Pancreas (tissue), 10 donors: ENCODE data around the gene NEK11. TPM values are rescaled to one million over a fixed set of nuclear protein-coding genes. Genes with fewer than 3 reads are reported as not detected.

Experiments
- ATAC-seq, 4 donors: fragments of 200-7000 bp; cut with Tn5 transposase; one replicate each; pipeline versions ENCODE4 v1.8.0 to v1.9.1; 2020; ENCODE audit warnings: mild to moderate bottlenecking in 4 of 4, moderate library complexity in 4 of 4
- DNase-seq, 6 donors: peaks; one replicate each; pipeline ENCODE4 v3.0.0-alpha.2; 2020
- FAIRE-seq: peaks from 2 replicates; lab custom pipeline; 2012; peaks lifted over from hg19 to GRCh38; lab: Jason Lieb, UNC
- H3K27ac ChIP-seq, 4 donors: fragments of 200-600 bp; sonication (generic); 1 replicate in 3 of 4; 2 replicates in 1 of 4; pipeline versions ENCODE4 v1.5.0 to v1.8.0; 2020
- H3K27me3 ChIP-seq, 4 donors: fragments of 200-600 bp; one replicate each; pipeline ENCODE4 v1.8.0; 2021
- H3K36me3 ChIP-seq, 3 donors: fragments of 200-600 bp; sonication (generic) in 1 of 3; one replicate each; pipeline versions ENCODE4 v1.5.0 to v1.8.0; 2020 to 2021
- H3K4me1 ChIP-seq, 3 donors: fragments of 200-600 bp; one replicate each; pipeline ENCODE4 v1.8.0; 2021
- H3K4me3 ChIP-seq, 4 donors: fragments of 200-600 bp; sonication (generic) in 2 of 4; one replicate each; pipeline versions ENCODE4 v1.5.0 to v1.8.0; 2020 to 2021
- H3K9me3 ChIP-seq, 4 donors: fragments of 200-600 bp; one replicate each; pipeline ENCODE4 v1.8.0; 2021
- WGBS, 2 donors: extraction: QIAGEN DNeasy Blood & Tissue Kit; methylation state at CpG; one replicate each; pipeline ENCODE4 v1.1.7; 2013; 5-methylcytosine and 5-hydroxymethylcytosine counted together
- intact Hi-C, 3 donors: fragments of 100-400 bp; cut with DNase I; formaldehyde crosslinking; loops; one replicate each; pipeline versions ENCODE4 v1.11.1 to v1.14.2; 2022
- polyA plus RNA-seq, 2 donors: library from polyadenylated mRNA; stranded (reverse); fragments of 200-250 nt; gene quantifications; one replicate each; pipeline ENCODE4 v1.2.3, GENCODE V29; 2013
- total RNA-seq, 6 donors: library from RNA; stranded (reverse); fragmentation: NEBNext Ultra II Directional in 4 of 6; extraction: Animal tissue kit (Norgen Biotek cat#: 25700) in 4 of 6; gene quantifications; one replicate each; pipeline versions ENCODE4 v1.2.1 to v1.2.4, GENCODE V29; 2021 to 2023
- TF ChIP-seq, protein P1 (sequence below), 4 donors: fragments of 200-600 bp; sonication (generic) in 3 of 4; IDR thresholded peaks; one replicate each; pipeline versions ENCODE4 v1.5.0 to v1.8.0; 2021; ENCODE audit warnings: antibody characterized with exemption in 4 of 4
- donor health status: healthy with polysubstance abuse.
- donor health status: DM: no; HTN: no; CAD: no; lungs with moderate emphysema.
- donor health status: DM: no; HTN: no; CAD: no.
- donor health status: control.
- donor health status: control.
- donor health status: Bipolar disorder and iron deficiency.
- donor health status: DM: yes; HTN: yes; CAD: no.
- donor health status: DM: no; HTN: no; CAD: no.
- donor health status: DM: no; HTN: no; CAD: no.
- donor health status: DM: yes; HTN: yes; CAD: no.

The NEK11 gene
- total and polyA plus RNA-seq, 8 donors = 2.1 to 7.2 (median 3.3) TPM

DNA sequence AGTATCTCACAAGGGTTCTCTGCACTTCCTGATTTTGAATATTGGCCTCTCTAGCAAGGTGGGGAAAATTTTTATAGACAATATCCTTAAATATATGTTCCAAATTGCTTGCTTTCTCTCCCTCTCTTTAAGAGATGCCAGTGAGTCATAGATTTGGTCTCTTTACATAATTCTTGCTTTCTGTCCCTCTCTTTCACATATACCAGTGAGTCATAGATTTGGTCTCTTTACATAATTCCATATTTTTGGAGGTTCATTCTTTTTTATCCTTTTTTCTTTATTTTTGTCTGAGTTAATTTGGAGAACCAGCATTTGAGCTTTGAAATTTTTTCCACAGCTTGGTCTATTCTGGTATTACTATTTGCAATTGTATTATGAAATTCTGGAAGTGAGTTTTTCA is 277.2 kb downstream of the NEK11 start:
- Histone ChIP-seq H3K27ac (no peak overlapping the region), H3K36me3 (no peaks in the 10 kb centered on the region), H3K9me3 (no peaks in the 10 kb centered on the region), H3K27me3 (no peaks in the 10 kb centered on the region), H3K4me3 (no peak overlapping the region), H3K4me1 (no peaks in the 10 kb centered on the region)
- DNase-seq (no peak), FAIRE-seq (no peak), ATAC-seq (no peak)
- intact Hi-C loops = no loop called here
- TF ChIP-seq, protein P1, sequence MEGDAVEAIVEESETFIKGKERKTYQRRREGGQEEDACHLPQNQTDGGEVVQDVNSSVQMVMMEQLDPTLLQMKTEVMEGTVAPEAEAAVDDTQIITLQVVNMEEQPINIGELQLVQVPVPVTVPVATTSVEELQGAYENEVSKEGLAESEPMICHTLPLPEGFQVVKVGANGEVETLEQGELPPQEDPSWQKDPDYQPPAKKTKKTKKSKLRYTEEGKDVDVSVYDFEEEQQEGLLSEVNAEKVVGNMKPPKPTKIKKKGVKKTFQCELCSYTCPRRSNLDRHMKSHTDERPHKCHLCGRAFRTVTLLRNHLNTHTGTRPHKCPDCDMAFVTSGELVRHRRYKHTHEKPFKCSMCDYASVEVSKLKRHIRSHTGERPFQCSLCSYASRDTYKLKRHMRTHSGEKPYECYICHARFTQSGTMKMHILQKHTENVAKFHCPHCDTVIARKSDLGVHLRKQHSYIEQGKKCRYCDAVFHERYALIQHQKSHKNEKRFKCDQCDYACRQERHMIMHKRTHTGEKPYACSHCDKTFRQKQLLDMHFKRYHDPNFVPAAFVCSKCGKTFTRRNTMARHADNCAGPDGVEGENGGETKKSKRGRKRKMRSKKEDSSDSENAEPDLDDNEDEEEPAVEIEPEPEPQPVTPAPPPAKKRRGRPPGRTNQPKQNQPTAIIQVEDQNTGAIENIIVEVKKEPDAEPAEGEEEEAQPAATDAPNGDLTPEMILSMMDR (IDR thresholded peaks at IDR 0.05) = no peak

DNA sequence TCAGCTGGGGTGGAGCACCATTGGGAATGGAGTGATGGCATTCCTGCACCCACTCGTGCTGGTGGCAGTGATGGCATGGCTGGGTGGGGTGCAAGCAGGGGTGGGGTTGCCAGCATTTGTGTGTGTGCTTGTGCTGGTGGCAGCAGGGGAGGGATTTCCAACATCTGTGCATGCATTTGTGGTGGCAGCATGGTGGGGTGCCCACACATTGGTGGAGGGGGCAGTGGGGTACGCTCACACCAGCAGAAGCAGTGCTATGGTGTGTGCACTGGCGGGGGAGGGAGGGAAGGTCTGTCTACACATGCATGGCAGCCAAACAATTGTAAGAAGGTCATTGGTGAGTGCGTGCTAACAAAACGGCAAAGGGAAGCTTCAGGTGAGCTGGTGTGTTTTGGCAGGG is 278.2 kb downstream of the NEK11 start:
- FAIRE-seq = no peak
- WGBS, 2 donors = 76 to 83% methylated on average over 5 of the region's 5 CpGs
- ATAC-seq = no peak

DNA sequence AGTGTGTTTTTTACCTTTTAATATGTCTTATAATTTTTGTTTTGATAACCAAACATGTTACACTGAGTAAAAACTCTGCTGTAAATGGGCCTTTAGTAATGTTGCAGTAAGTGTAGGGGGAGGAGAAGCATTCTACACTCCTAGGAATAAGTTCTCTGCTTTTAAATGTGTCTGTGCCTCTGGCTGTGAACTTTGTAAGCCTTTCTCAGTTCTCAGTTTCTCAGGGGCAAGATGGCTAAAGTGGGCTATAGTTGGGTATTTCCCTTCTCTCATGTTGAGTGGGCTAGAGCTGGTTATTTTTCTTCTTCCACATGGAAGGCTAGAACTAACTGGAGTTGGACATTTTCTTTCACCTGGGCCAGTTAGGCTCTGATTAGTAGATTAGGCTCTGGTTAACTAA is 279.6 kb downstream of the NEK11 start:
- TF ChIP-seq, protein P1 (IDR thresholded peaks at IDR 0.05) = no peak
- H3K36me3 ChIP-seq = no peaks in the 10 kb centered on the region
- no peak for DNase-seq
- H3K27ac ChIP-seq = no peak overlapping the region
- no peak overlapping the region for H3K4me3 ChIP-seq
- H3K4me1 ChIP-seq = no peaks in the 10 kb centered on the region
- no peaks in the 10 kb centered on the region for H3K9me3 ChIP-seq
- no peak for FAIRE-seq
- no peak for ATAC-seq
- no peaks in the 10 kb centered on the region for H3K27me3 ChIP-seq
- intact Hi-C loops = no loop called here

More for the DNA sequence above, 278.2 kb downstream of the NEK11 start:
- peak in 1 of 6 donors; percentile 42 for DNase-seq
- Histone ChIP-seq H3K4me1 (no peaks in the 10 kb centered on the region), H3K9me3 (no peaks in the 10 kb centered on the region), H3K36me3 (no peaks in the 10 kb centered on the region), H3K27me3 (no peaks in the 10 kb centered on the region), H3K27ac (no peak overlapping the region), H3K4me3 (no peak overlapping the region)
- TF ChIP-seq, protein P1 (IDR thresholded peaks at IDR 0.05) = no peak
- intact Hi-C loops = no loop called here

DNA sequence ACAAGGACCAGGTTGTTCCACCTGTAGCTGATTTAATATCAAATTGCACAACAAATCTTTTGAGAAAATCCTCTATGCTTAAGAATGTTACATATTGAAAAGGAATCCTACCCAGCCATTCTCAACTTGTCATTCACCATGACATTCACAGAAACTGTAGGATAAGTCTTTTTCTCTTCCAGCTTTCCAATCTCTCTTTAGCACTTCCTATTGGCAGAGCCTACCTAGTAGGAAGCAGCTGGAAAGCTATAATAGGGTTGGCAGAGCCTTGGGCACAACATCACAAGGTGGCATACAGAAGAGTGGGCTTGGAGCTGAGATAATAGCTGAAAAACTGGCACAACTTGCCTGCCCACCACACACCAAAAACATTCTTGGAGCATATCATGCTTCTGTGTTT is 287.6 kb downstream of the NEK11 start:
- Histone ChIP-seq H3K27ac (no peak overlapping the region), H3K4me3 (no peak overlapping the region), H3K9me3 (no peaks in the 10 kb centered on the region), H3K4me1 (no peaks in the 10 kb centered on the region), H3K27me3 (no peaks in the 10 kb centered on the region), H3K36me3 (no peaks in the 10 kb centered on the region)
- FAIRE-seq (no peak), DNase-seq (no peak), ATAC-seq (no peak)
- intact Hi-C loops = no loop called here
- TF ChIP-seq, protein P1 (IDR thresholded peaks at IDR 0.05) = no peak

DNA sequence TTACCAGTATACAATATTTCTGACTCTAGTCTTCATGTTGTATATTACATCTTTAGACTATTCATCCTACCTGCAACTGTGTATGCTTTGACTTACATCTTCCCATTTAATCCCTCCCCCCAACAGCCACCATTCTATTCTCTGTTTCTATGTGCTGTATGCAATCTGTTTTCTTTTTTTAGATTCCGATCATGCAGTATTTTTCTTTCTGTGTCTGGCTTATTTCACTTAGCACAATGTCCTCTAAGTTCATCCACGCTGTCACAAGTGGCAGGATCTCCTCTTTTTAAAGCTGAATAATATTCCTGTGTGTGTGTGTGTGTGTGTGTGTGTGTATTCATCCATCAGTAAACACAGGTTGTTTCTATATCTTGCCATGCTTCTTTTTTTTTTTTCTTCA is 288.5 kb downstream of the NEK11 start:
- intact Hi-C loops = no loop called here
- no peaks in the 10 kb centered on the region for H3K9me3 ChIP-seq
- no peak overlapping the region for H3K4me3 ChIP-seq
- FAIRE-seq = no peak
- H3K27me3 ChIP-seq = no peaks in the 10 kb centered on the region
- no peaks in the 10 kb centered on the region for H3K36me3 ChIP-seq
- no peak overlapping the region for H3K27ac ChIP-seq
- H3K4me1 ChIP-seq = no peaks in the 10 kb centered on the region
- no peak for ATAC-seq
- DNase-seq = no peak
- TF ChIP-seq, protein P1 (IDR thresholded peaks at IDR 0.05) = no peak
- WGBS, 2 donors = 96 to 99% methylated on average over 2 of the region's 2 CpGs
